Raji (cell line): ENCODE measurements around the gene CSRP1.

Source experiments
- POLR2A ChIP-seq: IDR thresholded peaks from 2 replicates; pipeline ENCODE4 v1.6.1; 2011; ENCODE audit warnings: low read depth, low read length, control low read depth; ENCODE audit not compliant: insufficient read depth

Gene CSRP1

GRCh38 chr1:201443747-201444146 is 63.2 kb downstream of the CSRP1 start:
- TF ChIP-seq POLR2A = no peak

GRCh38 chr1:201436969-201437368 is 70.0 kb downstream of the CSRP1 start:
- no peak for TF ChIP-seq POLR2A

- no peak for TF ChIP-seq POLR2A
Measured at GRCh38 chr1:201436393-201436792, 70.5 kb downstream of the CSRP1 start.

- TF ChIP-seq POLR2A = no peak
Measured at GRCh38 chr1:201434266-201434665, 72.7 kb downstream of the CSRP1 start.

GRCh38 chr1:201433609-201434008 is 73.3 kb downstream of the CSRP1 start:
- TF ChIP-seq POLR2A = no peak
